GM21786 (cell line): Measurements from ENCODE around the gene ZFYVE26.
"Not testable (repeated sequence)": the region's sequence is repeated elsewhere in the genome, so short reads cannot be mapped to it uniquely, and the experiment has no call there.

Source experiments
- ATAC-seq: cut with Tn5 transposase; IDR thresholded peaks from one replicate; pipeline ENCODE4 v1.9.1; 2021; ENCODE audit not compliant: unreplicated experiment

The ZFYVE26 gene

GRCh38 chr14:67717048-67717447, 99.3 kb downstream of the ZFYVE26 start:
- ATAC-seq, result no peak

- no peak for ATAC-seq
These were observed 106.2 kb downstream of the ZFYVE26 start for GRCh38 chr14:67710209-67710608.

DNA sequence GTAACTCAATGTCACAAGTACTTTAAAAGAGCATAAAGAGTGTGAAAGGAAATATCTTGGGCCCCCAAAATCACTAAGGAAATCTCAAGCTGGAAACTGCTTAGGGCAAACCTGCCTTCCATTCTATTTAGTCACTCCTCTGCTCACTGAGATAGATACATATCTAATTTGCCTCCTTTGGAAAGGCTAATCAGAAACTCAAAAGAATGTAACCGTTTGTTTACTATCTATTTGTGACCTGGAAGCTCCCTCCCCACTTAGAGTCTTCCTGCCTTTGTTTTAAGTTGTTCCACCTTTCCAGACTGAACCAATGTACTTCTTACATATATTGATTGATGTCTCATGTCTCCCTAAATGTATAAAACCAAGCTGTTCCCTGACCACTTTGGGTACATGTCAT, 106.6 kb downstream of the ZFYVE26 start:
- ATAC-seq, result not testable (repeated sequence)

- not testable (repeated sequence) for ATAC-seq
These were observed 107.0 kb downstream of the ZFYVE26 start for GRCh38 chr14:67709346-67709745.

- ATAC-seq, result no peak
These were observed 111.2 kb downstream of the ZFYVE26 start for GRCh38 chr14:67705211-67705610.

DNA sequence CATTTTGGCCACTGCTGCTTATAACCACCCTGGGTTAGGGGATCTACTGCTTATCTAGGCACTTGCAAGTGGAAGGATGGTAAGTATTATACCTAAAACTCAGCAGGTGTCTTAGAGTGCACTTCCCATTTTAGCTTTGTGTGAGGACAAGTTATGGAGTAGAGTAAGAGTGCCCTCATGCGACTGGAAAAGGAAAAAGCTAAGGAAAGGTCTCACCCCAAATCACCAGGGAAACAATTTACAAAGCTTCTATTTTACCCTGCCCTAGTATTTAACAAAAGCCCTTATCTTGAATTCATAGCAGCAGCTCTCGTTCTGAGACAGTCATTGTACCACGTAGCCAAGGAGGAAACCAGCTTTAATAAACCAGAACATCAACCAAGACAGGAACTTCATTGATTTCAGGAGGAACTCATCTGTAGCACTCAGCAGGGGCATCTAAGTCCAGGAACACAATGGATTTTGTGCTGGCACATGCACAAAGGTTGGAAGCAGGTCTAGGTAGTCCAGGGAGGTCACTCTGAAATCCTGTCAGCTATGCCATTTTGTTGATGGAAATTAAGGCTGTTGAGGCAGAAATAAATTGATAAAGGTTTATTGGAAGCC, 111.8 kb downstream of the ZFYVE26 start:
- ATAC-seq, result no peak

- no peak for ATAC-seq
These were observed 112.4 kb downstream of the ZFYVE26 start for GRCh38 chr14:67703997-67704396.

DNA sequence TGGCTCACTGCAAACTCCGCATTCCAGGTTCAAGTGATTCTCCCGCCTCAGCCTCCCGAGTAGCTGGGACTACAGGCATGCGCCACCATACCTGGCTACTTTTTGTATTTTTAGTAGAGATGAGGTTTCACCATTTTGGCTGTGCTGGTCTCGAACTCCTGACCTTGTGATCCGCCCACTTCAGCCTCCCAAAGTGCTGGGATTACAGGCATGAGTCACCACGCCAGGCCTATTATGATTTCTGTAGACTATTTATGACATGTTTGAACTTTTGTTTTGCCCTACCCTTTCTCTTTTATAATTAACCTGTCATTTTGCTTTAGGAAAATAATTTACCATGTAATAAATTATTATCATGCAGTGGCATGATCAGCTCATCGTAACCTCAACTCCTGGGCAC, 114.9 kb downstream of the ZFYVE26 start, which contains the start of gene RDH12:
Gene RDH12 (plus strand): TSS at position 395 of the 400 bp plus-strand sequence. CDS start 20,757 bp downstream, outside the sequence.
- not testable (repeated sequence) for ATAC-seq

- ATAC-seq, result no peak
These were observed 118.2 kb downstream of the ZFYVE26 start for GRCh38 chr14:67698179-67698578.

GRCh38 chr14:67697006-67697405, 119.4 kb downstream of the ZFYVE26 start:
- ATAC-seq, result no peak
